HepG2 (cell line): ENCODE measurements around the gene CYRIA. TPM values are rescaled to one million over a fixed set of nuclear protein-coding genes. Genes with fewer than 3 reads are reported as not detected.

Experiments used
- ATAC-seq: fragments of 200-7000 bp; cut with Tn5 transposase; 3 replicates; pipeline ENCODE4 v1.9.1; 2020; ENCODE audit warnings: mild to moderate bottlenecking, moderate library complexity
- BruUV-seq: library from RNA; stranded (reverse); fragments of 400-500 nt; replicated peaks from 2 replicates; lab custom pipeline; 2021; lab: Mats Ljungman, UMichigan
- CTCF ChIA-PET: fragments of 300-600 bp; formaldehyde crosslinking; extraction: SDS; loops from one replicate; lab custom pipeline; 2021; ENCODE audit warnings: low total read pairs, inconsistent platforms, low intra/inter-chr PET ratio; lab: Yijun Ruan, JAX
- POLR2A ChIA-PET: fragments of 350-600 bp; sonication (Branson Sonifier 250); formaldehyde crosslinking; loops from one replicate; lab custom pipeline; 2020; ENCODE audit warnings: antibody characterized with exemption, inconsistent platforms; lab: Yijun Ruan, JAX
- DNase-seq: peaks from one replicate; pipeline ENCODE4 v3.0.0-alpha.2; 2015; ENCODE audit warnings: low spot score
- FAIRE-seq: peaks from 3 replicates; lab custom pipeline; 2011; peaks lifted over from hg19 to GRCh38; lab: Jason Lieb, UNC
- H2AFZ ChIP-seq: one replicate; pipeline ENCODE4 v1.6.1; 2011; ENCODE audit warnings: low read length, inconsistent platforms
- H3K27ac ChIP-seq: fragments of 300-600 bp; 3 replicates; pipeline ENCODE4 v1.8.0; 2011; ENCODE audit warnings: mixed run types, mild to moderate bottlenecking, mixed read lengths, low read length, inconsistent platforms; ENCODE audit not compliant: insufficient read depth; ENCODE audit errors: extremely low read length
- H3K27me3 ChIP-seq, 2 experiments: fragments of 200-600 bp in 1 of 2; 2 replicates in 1 of 2; 3 replicates in 1 of 2; pipeline versions ENCODE4 v1.6.0 to v1.8.0; 2011; ENCODE audit warnings: low read length in 2 of 2, mild to moderate bottlenecking in 2 of 2, moderate library complexity in 2 of 2, inconsistent platforms in 1 of 2; ENCODE audit not compliant: insufficient read depth in 2 of 2, control insufficient read depth in 1 of 2
- H3K36me3 ChIP-seq, 2 experiments: fragments of 200-600 bp in 1 of 2; replicated peaks in 1 of 2; 2 replicates in 1 of 2; 3 replicates in 1 of 2; pipeline versions ENCODE4 v1.5.1 to v1.8.0; 2011; ENCODE audit warnings: low read length in 2 of 2, inconsistent platforms in 1 of 2; ENCODE audit not compliant: insufficient read depth in 2 of 2, control insufficient read depth in 1 of 2
- H3K4me1 ChIP-seq: 2 replicates; pipeline ENCODE4 v1.5.1; 2012; ENCODE audit warnings: low read length, inconsistent platforms; ENCODE audit not compliant: insufficient read depth
- H3K4me2 ChIP-seq: 2 replicates; pipeline ENCODE4 v1.6.0; 2011; ENCODE audit warnings: low read depth, low read length, inconsistent platforms
- H3K4me3 ChIP-seq, 3 experiments: fragments of 200-600 bp in 1 of 3; sonication (generic), shearing (Covaris generic) in 1 of 3; replicated peaks in 1 of 3; 2 replicates each; pipeline ENCODE4 v1.5.1; 2011 to 2016; ENCODE audit warnings: low read length in 3 of 3, inconsistent platforms in 2 of 3, low read depth in 2 of 3, mild to moderate bottlenecking in 2 of 3, control low read depth in 1 of 3, mixed read lengths in 1 of 3; ENCODE audit not compliant: insufficient read depth in 1 of 3
- H3K79me2 ChIP-seq: one replicate; pipeline ENCODE4 v1.6.1; 2011; ENCODE audit warnings: low read length, inconsistent platforms; ENCODE audit not compliant: insufficient read depth
- H3K9ac ChIP-seq: 2 replicates; pipeline ENCODE4 v1.6.0; 2011; ENCODE audit warnings: mild to moderate bottlenecking, low read depth, low read length, inconsistent platforms; ENCODE audit not compliant: insufficient read depth
- H3K9me3 ChIP-seq: 2 replicates; pipeline ENCODE4 v1.5.1; 2012; ENCODE audit warnings: mild to moderate bottlenecking, low read length
- H4K20me1 ChIP-seq: 2 replicates; pipeline ENCODE4 v1.6.0; 2011; ENCODE audit warnings: inconsistent platforms, mild to moderate bottlenecking, low read length, moderate library complexity; ENCODE audit not compliant: insufficient read depth
- IRF2 ChIP-seq: IDR thresholded peaks from 2 replicates; pipeline ENCODE4 v1.6.1; 2018; ENCODE audit warnings: missing genetic modification reagents, missing compliant biosample characterization
- IRX3 ChIP-seq: sonication (generic); formaldehyde crosslinking; IDR thresholded peaks from 2 replicates; pipeline ENCODE4 v1.8.1; 2023; ENCODE audit warnings: mild to moderate bottlenecking, low read depth, missing genetic modification reagents, borderline replicate concordance
- KLF9 ChIP-seq: IDR thresholded peaks from 2 replicates; pipeline ENCODE4 v1.6.1; 2016; ENCODE audit warnings: low read depth
- LCORL ChIP-seq, 2 experiments: fragments of 450-650 bp in 1 of 2; sonication (generic) in 1 of 2; formaldehyde crosslinking in 1 of 2; IDR thresholded peaks; 2 replicates each; pipeline versions ENCODE4 v1.5.0 to v1.6.1; 2017 to 2020; ENCODE audit warnings: antibody characterized with exemption in 1 of 2, missing genetic modification reagents in 1 of 2
- PCBP1 ChIP-seq: fragments of 200-400 bp; formaldehyde crosslinking; IDR thresholded peaks from 2 replicates; pipeline ENCODE4 v1.6.1; 2017; ENCODE audit warnings: mild to moderate bottlenecking, low read depth, low read length, borderline replicate concordance
- ZBTB20 ChIP-seq: sonication (generic); formaldehyde crosslinking; IDR thresholded peaks from 2 replicates; pipeline ENCODE4 v1.8.1; 2023; ENCODE audit warnings: missing genetic modification reagents, low read depth, mild to moderate bottlenecking, borderline replicate concordance
- ZFP36 ChIP-seq: fragments of 150-350 bp; IDR thresholded peaks from 2 replicates; pipeline ENCODE4 v1.6.1; 2018; ENCODE audit warnings: borderline replicate concordance, low read length, low read depth; ENCODE audit not compliant: partially characterized antibody
- ZNF383 ChIP-seq: sonication (generic); formaldehyde crosslinking; IDR thresholded peaks from 2 replicates; pipeline ENCODE4 v1.4.0; 2020; ENCODE audit warnings: missing genetic modification reagents, mild to moderate bottlenecking, borderline replicate concordance
- WGBS: methylation state at CpG from one replicate; pipeline ENCODE4 v1.1.6; 2017; ENCODE audit warnings: low lambda C conversion rate; 5-methylcytosine and 5-hydroxymethylcytosine counted together
- in situ Hi-C: cut with HindIII; loops from 2 replicates; pipeline ENCODE4 v1.10.0; 2017; ENCODE audit warnings: low pct_unique_long_range_greater_than_20kb; ENCODE audit not compliant: extremely low pct_ligation_motif_present
- intact Hi-C: fragments of 100-400 bp; cut with micrococcal nuclease; formaldehyde crosslinking; loops from one replicate; pipeline ENCODE4 v1.10.0; 2022; ENCODE audit not compliant: unreplicated experiment
- polyA plus RNA-seq, 8 experiments: library from polyadenylated mRNA; depleted of rRNA in 3 of 8; stranded (reverse) in 7 of 8; unstranded in 1 of 8; fragments of >200 nt; fragmentation: Illumina TruSeq in 4 of 8; extraction: Trizol in 4 of 8; gene quantifications; 2 replicates each; pipeline versions ENCODE4 v1.2.1 to v1.2.3, GENCODE V29; 2011 to 2016; ENCODE audit warnings: low read depth in 4 of 8, missing spikeins in 1 of 8, mixed read lengths in 1 of 8; ENCODE audit not compliant: insufficient read depth in 1 of 8
- total RNA-seq, 5 experiments: library from RNA; depleted of rRNA; stranded (reverse); fragments of >200 nt; fragmentation: Illumina TruSeq; extraction: Trizol; gene quantifications; 2 replicates each; pipeline ENCODE4 v1.2.3, GENCODE V29; 2016; ENCODE audit warnings: low read depth in 1 of 5
- TF ChIP-seq, protein P1 (sequence below): sonication (generic); formaldehyde crosslinking; IDR thresholded peaks from 2 replicates; pipeline ENCODE4 v1.8.0; 2022; ENCODE audit warnings: low read depth, missing genetic modification reagents
- TF ChIP-seq, protein P2 (sequence below): sonication (generic); formaldehyde crosslinking; IDR thresholded peaks from 2 replicates; pipeline ENCODE4 v1.5.1; 2020; ENCODE audit warnings: missing genetic modification reagents, mild to moderate bottlenecking, borderline replicate concordance
- TF ChIP-seq, protein P3 (sequence below): sonication (generic); formaldehyde crosslinking; IDR thresholded peaks from 2 replicates; pipeline ENCODE4 v1.8.1; 2023; ENCODE audit warnings: missing genetic modification reagents, inconsistent platforms, borderline replicate concordance
- TF ChIP-seq, protein P4 (sequence below): sonication (generic); formaldehyde crosslinking; IDR thresholded peaks from 2 replicates; pipeline ENCODE4 v1.9.0; 2021; ENCODE audit warnings: missing genetic modification reagents, borderline replicate concordance

Gene CYRIA
- total and polyA plus RNA-seq, 2 of the 13 experiments (the other 11 are each of a cell fraction or from before 2014, with no cell fraction given): 0.09 TPM; not detected in 1

DNA sequence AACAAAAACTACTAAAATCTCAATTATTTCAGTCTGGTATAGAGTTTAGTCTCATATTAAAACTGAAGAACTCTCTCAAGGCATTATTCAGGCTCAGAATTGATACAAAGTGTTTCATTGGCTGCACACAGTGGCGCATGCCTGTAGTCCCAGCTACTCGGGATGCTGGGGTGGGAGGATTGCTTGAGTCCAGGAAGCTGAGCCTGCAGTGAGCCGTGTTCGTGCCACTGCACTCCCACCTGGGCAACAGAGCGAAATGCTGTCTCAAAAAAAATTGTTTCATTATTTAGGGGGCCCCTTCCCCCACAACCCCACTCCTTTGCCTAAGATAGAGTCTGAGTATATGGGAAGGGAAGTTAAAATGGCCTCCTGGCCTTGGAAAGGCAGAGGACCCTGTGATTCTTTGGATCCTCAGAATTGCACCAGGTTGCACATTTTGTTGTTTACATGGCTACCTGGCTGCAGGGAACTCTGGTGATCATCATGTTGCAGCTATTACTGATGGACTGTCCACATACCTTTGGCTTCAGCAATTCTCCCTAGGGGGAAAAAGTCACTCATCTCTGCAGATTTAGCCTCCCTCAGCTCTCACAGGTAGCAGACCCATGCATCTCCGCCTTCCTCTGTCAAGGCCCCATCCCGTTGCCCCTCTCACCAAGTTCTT, 19.2 kb upstream of the CYRIA start:
- Histone ChIP-seq H3K27me3 (peaks cover 2 to 10% of the 10 kb centered on the region in 2 experiments; a peak in 2 of 5 replicates), H3K9ac (no peak overlapping the region), H3K4me2 (no peak overlapping the region), H3K4me1 (no peaks in the 10 kb centered on the region), H3K27ac (no peak overlapping the region), H3K79me2 (no peaks in the 10 kb centered on the region), H3K9me3 (no peaks in the 10 kb centered on the region), H3K36me3 (no peaks in the 10 kb centered on the region; a peak in 1 of 5 replicates), H2AFZ (no peak overlapping the region), H4K20me1 (no peaks in the 10 kb centered on the region), H3K4me3 (no peak overlapping the region)
- FAIRE-seq (no peak), ATAC-seq (no peak), DNase-seq (no peak)
- ChIA-PET CTCF (no interaction called here), POLR2A (no interaction called here)
- BruUV-seq: no TSS peak
- intact Hi-C loops (no loop called here), in situ Hi-C loops (no loop called here)
- WGBS: 1% methylated on average over 7 of the region's 7 CpGs
- TF ChIP-seq, protein P1, sequence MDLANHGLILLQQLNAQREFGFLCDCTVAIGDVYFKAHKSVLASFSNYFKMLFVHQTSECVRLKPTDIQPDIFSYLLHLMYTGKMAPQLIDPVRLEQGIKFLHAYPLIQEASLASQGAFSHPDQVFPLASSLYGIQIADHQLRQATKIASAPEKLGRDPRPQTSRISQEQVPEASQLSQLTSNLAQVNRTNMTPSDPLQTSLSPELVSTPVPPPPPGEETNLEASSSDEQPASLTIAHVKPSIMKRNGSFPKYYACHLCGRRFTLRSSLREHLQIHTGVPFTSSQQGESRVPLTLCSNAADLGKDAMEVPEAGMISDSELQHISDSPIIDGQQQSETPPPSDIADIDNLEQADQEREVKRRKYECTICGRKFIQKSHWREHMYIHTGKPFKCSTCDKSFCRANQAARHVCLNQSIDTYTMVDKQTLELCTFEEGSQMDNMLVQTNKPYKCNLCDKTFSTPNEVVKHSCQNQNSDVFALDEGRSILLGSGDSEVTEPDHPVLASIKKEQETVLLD (CRISPR knock-in tag): no peak
- TF ChIP-seq IRX3 (no peak), KLF9 (CRISPR knock-in tag) (no peak), ZNF383 (no peak), ZFP36 (no peak), LCORL (IDR thresholded peaks at IDR 0.05) (no peak), LCORL (CRISPR knock-in tag; IDR thresholded peaks at IDR 0.05) (no peak), PCBP1 (no peak), ZBTB20 (no peak), IRF2 (CRISPR knock-in tag) (no peak)
- TF ChIP-seq, protein P2, sequence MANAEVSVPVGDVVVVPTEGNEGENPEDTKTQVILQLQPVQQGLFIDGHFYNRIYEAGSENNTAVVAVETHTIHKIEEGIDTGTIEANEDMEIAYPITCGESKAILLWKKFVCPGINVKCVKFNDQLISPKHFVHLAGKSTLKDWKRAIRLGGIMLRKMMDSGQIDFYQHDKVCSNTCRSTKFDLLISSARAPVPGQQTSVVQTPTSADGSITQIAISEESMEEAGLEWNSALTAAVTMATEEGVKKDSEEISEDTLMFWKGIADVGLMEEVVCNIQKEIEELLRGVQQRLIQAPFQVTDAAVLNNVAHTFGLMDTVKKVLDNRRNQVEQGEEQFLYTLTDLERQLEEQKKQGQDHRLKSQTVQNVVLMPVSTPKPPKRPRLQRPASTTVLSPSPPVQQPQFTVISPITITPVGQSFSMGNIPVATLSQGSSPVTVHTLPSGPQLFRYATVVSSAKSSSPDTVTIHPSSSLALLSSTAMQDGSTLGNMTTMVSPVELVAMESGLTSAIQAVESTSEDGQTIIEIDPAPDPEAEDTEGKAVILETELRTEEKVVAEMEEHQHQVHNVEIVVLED: no peak
- TF ChIP-seq, protein P3, sequence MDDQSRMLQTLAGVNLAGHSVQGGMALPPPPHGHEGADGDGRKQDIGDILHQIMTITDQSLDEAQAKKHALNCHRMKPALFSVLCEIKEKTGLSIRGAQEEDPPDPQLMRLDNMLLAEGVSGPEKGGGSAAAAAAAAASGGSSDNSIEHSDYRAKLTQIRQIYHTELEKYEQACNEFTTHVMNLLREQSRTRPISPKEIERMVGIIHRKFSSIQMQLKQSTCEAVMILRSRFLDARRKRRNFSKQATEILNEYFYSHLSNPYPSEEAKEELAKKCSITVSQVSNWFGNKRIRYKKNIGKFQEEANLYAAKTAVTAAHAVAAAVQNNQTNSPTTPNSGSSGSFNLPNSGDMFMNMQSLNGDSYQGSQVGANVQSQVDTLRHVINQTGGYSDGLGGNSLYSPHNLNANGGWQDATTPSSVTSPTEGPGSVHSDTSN: no peak
- TF ChIP-seq, protein P4, sequence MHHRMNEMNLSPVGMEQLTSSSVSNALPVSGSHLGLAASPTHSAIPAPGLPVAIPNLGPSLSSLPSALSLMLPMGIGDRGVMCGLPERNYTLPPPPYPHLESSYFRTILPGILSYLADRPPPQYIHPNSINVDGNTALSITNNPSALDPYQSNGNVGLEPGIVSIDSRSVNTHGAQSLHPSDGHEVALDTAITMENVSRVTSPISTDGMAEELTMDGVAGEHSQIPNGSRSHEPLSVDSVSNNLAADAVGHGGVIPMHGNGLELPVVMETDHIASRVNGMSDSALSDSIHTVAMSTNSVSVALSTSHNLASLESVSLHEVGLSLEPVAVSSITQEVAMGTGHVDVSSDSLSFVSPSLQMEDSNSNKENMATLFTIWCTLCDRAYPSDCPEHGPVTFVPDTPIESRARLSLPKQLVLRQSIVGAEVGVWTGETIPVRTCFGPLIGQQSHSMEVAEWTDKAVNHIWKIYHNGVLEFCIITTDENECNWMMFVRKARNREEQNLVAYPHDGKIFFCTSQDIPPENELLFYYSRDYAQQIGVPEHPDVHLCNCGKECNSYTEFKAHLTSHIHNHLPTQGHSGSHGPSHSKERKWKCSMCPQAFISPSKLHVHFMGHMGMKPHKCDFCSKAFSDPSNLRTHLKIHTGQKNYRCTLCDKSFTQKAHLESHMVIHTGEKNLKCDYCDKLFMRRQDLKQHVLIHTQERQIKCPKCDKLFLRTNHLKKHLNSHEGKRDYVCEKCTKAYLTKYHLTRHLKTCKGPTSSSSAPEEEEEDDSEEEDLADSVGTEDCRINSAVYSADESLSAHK (CRISPR knock-in tag): no peak
